Kidney epithelial cell (primary cell): Measurements from ENCODE around the gene TBRG4. TPM values are rescaled to one million over a fixed set of nuclear protein-coding genes. Genes with fewer than 3 reads are reported as not detected.

Experiments
- DNase-seq: peaks from one replicate; pipeline ENCODE4 v3.0.0-alpha.2; 2010; ENCODE audit warnings: low read depth
- H3K27me3 ChIP-seq: 2 replicates; pipeline ENCODE4 v1.6.0; 2011; ENCODE audit warnings: low read length; ENCODE audit not compliant: control insufficient read depth, insufficient read depth
- H3K36me3 ChIP-seq: 2 replicates; pipeline ENCODE4 v1.5.1; 2011; ENCODE audit warnings: low read length; ENCODE audit not compliant: control insufficient read depth, insufficient read depth
- H3K4me3 ChIP-seq: 2 replicates; pipeline ENCODE4 v1.5.1; 2011; ENCODE audit warnings: low read depth, mild to moderate bottlenecking, control low read depth, low read length
- total RNA-seq: library from RNA; depleted of rRNA; stranded (reverse); fragments of >200 nt; gene quantifications from 2 replicates; pipeline ENCODE4 v1.2.3, GENCODE V29; 2015
- TF ChIP-seq, protein P1 (sequence below): IDR thresholded peaks from 2 replicates; pipeline ENCODE4 v1.5.1; 2011; ENCODE audit warnings: mild to moderate bottlenecking, moderate library complexity, low read length, control low read depth, inconsistent platforms; ENCODE audit not compliant: insufficient read depth, poor library complexity, severe bottlenecking

The TBRG4 gene
- total RNA-seq, 1 donor from 2014 or later = 71.7 TPM

- no peak for DNase-seq
- Histone ChIP-seq H3K4me3 (no peak overlapping the region), H3K27me3 (no peaks in the 10 kb centered on the region), H3K36me3 (peaks cover 1% of the 10 kb centered on the region)
- TF ChIP-seq, protein P1, sequence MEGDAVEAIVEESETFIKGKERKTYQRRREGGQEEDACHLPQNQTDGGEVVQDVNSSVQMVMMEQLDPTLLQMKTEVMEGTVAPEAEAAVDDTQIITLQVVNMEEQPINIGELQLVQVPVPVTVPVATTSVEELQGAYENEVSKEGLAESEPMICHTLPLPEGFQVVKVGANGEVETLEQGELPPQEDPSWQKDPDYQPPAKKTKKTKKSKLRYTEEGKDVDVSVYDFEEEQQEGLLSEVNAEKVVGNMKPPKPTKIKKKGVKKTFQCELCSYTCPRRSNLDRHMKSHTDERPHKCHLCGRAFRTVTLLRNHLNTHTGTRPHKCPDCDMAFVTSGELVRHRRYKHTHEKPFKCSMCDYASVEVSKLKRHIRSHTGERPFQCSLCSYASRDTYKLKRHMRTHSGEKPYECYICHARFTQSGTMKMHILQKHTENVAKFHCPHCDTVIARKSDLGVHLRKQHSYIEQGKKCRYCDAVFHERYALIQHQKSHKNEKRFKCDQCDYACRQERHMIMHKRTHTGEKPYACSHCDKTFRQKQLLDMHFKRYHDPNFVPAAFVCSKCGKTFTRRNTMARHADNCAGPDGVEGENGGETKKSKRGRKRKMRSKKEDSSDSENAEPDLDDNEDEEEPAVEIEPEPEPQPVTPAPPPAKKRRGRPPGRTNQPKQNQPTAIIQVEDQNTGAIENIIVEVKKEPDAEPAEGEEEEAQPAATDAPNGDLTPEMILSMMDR = no peak
These were observed 36.2 kb downstream of the TBRG4 start for GRCh38 chr7:45075355-45075644.

DNA sequence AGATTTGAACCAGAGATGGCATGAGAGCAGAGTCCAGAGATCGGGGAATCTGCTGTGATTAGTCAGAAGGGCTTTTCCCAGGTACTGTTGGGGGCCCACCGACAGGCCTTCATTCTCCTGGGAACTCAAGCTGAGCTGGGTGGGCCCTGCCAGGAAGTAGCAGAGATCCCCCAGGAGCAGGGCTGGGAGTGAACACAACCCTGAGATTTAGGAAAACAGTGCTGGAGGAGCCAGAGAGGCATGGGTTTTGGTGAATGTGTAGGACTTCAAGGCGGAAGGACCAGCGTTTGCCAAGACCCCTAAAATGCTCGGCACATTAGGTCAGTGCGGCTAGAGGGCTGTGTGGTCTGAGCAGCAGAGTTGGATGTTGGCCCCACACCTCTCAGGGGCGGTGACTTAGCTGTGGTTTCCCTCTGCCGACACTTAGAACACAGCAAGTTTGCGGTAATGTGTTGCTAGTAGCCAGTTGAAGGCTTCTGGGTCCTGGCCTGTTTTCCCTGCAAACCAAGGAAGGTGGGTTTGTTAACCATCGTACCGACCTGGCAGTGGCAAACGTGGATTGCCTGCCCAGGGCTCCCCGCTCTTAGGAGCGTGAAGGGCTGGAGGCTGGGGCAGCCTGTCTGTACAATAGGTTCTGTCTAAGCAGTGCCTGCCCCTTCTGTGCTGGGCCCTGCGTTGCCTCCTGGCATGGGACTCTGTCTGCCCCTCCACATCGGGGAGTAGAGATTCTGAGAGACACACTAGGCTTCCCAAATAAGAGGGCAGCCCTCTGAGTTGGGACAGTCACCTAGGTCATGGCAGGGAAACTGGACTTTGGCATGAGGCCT, 36.8 kb downstream of the TBRG4 start:
- TF ChIP-seq, protein P1 = no peak
- Histone ChIP-seq H3K36me3 (peaks cover 1% of the 10 kb centered on the region), H3K4me3 (no peak overlapping the region), H3K27me3 (no peaks in the 10 kb centered on the region)
- no peak for DNase-seq

- H3K4me3 ChIP-seq = no peak overlapping the region
- DNase-seq = no peak
- no peaks in the 10 kb centered on the region for H3K27me3 ChIP-seq
- TF ChIP-seq, protein P1 = no peak
- H3K36me3 ChIP-seq = peaks cover 1% of the 10 kb centered on the region
These were observed 37.5 kb downstream of the TBRG4 start for GRCh38 chr7:45073786-45074527.

DNA sequence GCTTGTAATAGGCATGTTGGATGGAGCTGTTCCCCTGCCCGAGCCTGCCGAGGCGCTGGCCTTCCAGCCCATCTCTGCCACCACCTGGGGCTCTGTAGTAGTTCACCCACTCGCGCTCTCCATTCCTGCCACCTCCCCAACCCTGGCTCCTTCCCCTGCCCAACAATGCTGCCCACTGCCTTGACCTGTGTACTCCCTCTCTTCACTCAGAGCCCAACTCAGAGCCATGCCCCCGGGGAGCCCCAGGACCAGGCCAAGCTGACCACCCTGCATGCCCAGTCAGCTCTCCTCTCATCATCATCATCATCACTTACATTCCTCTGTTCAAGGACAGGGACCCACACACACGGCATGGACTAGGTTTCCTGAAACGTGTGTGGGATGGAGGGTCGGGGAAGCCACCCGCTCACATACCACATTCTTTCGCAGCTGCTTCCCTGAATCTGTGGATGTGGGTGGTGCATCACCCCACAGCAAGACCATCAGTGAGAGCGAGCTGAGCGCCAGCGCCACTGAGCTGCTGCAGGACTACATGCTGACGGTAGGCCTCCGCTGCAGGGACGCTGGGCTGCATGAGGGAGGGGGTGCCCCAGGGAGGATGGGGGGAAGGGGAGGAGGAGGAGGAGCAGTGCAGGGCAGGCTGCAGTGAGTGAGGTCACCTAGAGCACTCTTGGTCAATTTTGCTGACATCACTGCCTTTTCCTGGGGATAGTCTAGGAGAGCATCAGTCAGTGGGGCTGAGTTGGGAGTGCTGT, 38.3 kb downstream of the TBRG4 start:
- no peak overlapping the region for H3K4me3 ChIP-seq
- TF ChIP-seq, protein P1 = no peak
- peaks cover 1% of the 10 kb centered on the region for H3K36me3 ChIP-seq
- H3K27me3 ChIP-seq = no peaks in the 10 kb centered on the region
- no peak for DNase-seq

- TF ChIP-seq, protein P1 = no peak
- no peaks in the 10 kb centered on the region for H3K27me3 ChIP-seq
- H3K4me3 ChIP-seq = no peak overlapping the region
- no peak for DNase-seq
- H3K36me3 ChIP-seq = peaks cover 1% of the 10 kb centered on the region
These were observed 39.1 kb downstream of the TBRG4 start for GRCh38 chr7:45072131-45073030.
